Gastroesophageal sphincter (tissue), 4 donors: ENCODE results near the gene FKBP14. TPM values are rescaled to one million over a fixed set of nuclear protein-coding genes. Genes with fewer than 3 reads are reported as not detected.

Source experiments
- ATAC-seq: fragments of 150-250 bp; one replicate; pipeline ENCODE4 v1.9.1; 2016; ENCODE audit warnings: mild to moderate bottlenecking, moderate library complexity
- H3K27ac ChIP-seq, 4 donors: fragments of 200-600 bp; sonication (generic) in 3 of 4; 1 replicate in 3 of 4; 2 replicates in 1 of 4; pipeline ENCODE4 v1.5.1; 2016 to 2019
- H3K27me3 ChIP-seq: fragments of 200-600 bp; sonication (generic); one replicate; pipeline ENCODE4 v1.5.1; 2019
- H3K36me3 ChIP-seq, 2 donors: fragments of 200-600 bp; sonication (generic); one replicate each; pipeline ENCODE4 v1.5.1; 2019; ENCODE audit warnings: control low read depth in 1 of 2
- H3K4me1 ChIP-seq, 3 donors: fragments of 200-600 bp; sonication (generic); 1 replicate in 2 of 3; 2 replicates in 1 of 3; pipeline ENCODE4 v1.5.1; 2016 to 2019; ENCODE audit warnings: control low read depth in 2 of 3
- H3K4me3 ChIP-seq, 2 donors: fragments of 200-600 bp; sonication (generic); one replicate each; pipeline ENCODE4 v1.5.1; 2019; ENCODE audit warnings: mild to moderate bottlenecking in 1 of 2, moderate library complexity in 1 of 2
- H3K9me3 ChIP-seq, 3 donors: fragments of 200-600 bp; sonication (generic); one replicate each; pipeline ENCODE4 v1.5.1; 2017 to 2019; ENCODE audit warnings: control low read depth in 2 of 3
- CTCF ChIP-seq, 4 experiments: fragments of 200-600 bp in 2 of 4; fragments of 450-650 bp in 2 of 4; sonication (generic) in 1 of 4; IDR thresholded peaks; one replicate each; pipeline ENCODE4 v1.5.1; 2017 to 2019; ENCODE audit warnings: antibody characterized with exemption in 4 of 4, mild to moderate bottlenecking in 2 of 4, moderate library complexity in 2 of 4
- EP300 ChIP-seq: sonication (generic); formaldehyde crosslinking; IDR thresholded peaks from one replicate; pipeline ENCODE4 v1.6.1; 2017; ENCODE audit warnings: antibody characterized with exemption, mild to moderate bottlenecking
- POLR2A ChIP-seq, 2 donors: fragments of 450-650 bp; IDR thresholded peaks; one replicate each; pipeline ENCODE4 v1.6.1; 2017; ENCODE audit warnings: antibody characterized with exemption in 2 of 2, mild to moderate bottlenecking in 2 of 2, moderate library complexity in 1 of 2
- POLR2AphosphoS5 ChIP-seq: sonication (generic); formaldehyde crosslinking; IDR thresholded peaks from one replicate; pipeline ENCODE4 v1.6.1; 2017; ENCODE audit warnings: antibody characterized with exemption
- WGBS, 2 donors: methylation state at CpG; one replicate each; pipeline ENCODE4 v1.1.5; 2018; ENCODE audit warnings: low coverage in 1 of 2; 5-methylcytosine and 5-hydroxymethylcytosine counted together
- total RNA-seq, 4 donors: library from RNA; depleted of rRNA; stranded (reverse); fragments of >200 nt; gene quantifications; one replicate each; pipeline ENCODE4 v1.1.0, GENCODE V29; 2016

Gene FKBP14
- total RNA-seq, 4 donors from 2014 or later = 7.0 to 10.7 (median 7.7) TPM

- Histone ChIP-seq H3K36me3 (no peaks in the 10 kb centered on the region), H3K27ac (no peak overlapping the region), H3K4me3 (no peak overlapping the region), H3K9me3 (no peaks in the 10 kb centered on the region), H3K4me1 (peaks cover 7 to 41% (median 18%) of the 10 kb centered on the region in 3 donors), H3K27me3 (no peaks in the 10 kb centered on the region)
- no peak for ATAC-seq
- no peak for TF ChIP-seq EP300
- no peak for TF ChIP-seq CTCF (IDR thresholded peaks at IDR 0.05)
- no peak for TF ChIP-seq POLR2AphosphoS5
- no peak for TF ChIP-seq POLR2A (IDR thresholded peaks at IDR 0.05)
- 93 to 98% methylated on average over 4 to 6 of the region's 6 CpGs for WGBS, 2 donors
Observed at GRCh38 chr7:30023524-30023923, 3.0 kb downstream of the FKBP14 start.

- peaks cover 7 to 41% (median 18%) of the 10 kb centered on the region in 3 donors for H3K4me1 ChIP-seq
- H3K27ac ChIP-seq = no peak overlapping the region
- no peak for ATAC-seq
- no peaks in the 10 kb centered on the region for H3K9me3 ChIP-seq
- no peak overlapping the region for H3K4me3 ChIP-seq
- H3K36me3 ChIP-seq = peaks cover 0 to 4% of the 10 kb centered on the region in 2 donors
- H3K27me3 ChIP-seq = no peaks in the 10 kb centered on the region
- TF ChIP-seq POLR2AphosphoS5 (no peak), POLR2A (IDR thresholded peaks at IDR 0.05) (no peak), EP300 (no peak), CTCF (IDR thresholded peaks at IDR 0.05) (no peak)
Observed at GRCh38 chr7:30022991-30023390, 3.5 kb downstream of the FKBP14 start.

DNA sequence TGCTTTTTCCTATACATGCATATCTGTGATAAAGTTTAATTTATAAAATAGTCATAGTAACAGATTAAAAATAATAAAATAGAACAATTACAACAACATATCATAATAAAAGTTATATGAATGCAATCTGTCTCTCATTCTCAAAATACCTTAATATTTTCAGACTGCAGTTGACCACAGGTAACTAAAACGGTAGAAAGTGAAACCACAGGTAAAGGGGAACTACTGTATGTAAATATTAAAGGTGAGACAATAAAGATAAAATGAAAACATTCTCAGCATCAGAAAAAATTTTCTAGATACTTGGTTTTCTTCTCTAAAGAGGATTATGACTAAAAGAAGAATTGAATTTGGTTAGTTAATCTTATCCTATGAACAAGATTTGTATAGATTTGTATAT is 6.0 kb downstream of the FKBP14 start:
- Histone ChIP-seq H3K9me3 (no peaks in the 10 kb centered on the region), H3K36me3 (peaks cover 0 to 23% of the 10 kb centered on the region in 2 donors), H3K4me1 (peaks cover 4 to 26% (median 9%) of the 10 kb centered on the region in 3 donors), H3K27me3 (no peaks in the 10 kb centered on the region), H3K27ac (no peak overlapping the region), H3K4me3 (no peak overlapping the region)
- WGBS, 2 donors = 70 to 100% methylated on average over 1 of the region's 1 CpG
- TF ChIP-seq POLR2A (IDR thresholded peaks at IDR 0.05) = no peak
- no peak for TF ChIP-seq POLR2AphosphoS5
- no peak for TF ChIP-seq EP300
- no peak for TF ChIP-seq CTCF (IDR thresholded peaks at IDR 0.05)
- no peak for ATAC-seq

DNA sequence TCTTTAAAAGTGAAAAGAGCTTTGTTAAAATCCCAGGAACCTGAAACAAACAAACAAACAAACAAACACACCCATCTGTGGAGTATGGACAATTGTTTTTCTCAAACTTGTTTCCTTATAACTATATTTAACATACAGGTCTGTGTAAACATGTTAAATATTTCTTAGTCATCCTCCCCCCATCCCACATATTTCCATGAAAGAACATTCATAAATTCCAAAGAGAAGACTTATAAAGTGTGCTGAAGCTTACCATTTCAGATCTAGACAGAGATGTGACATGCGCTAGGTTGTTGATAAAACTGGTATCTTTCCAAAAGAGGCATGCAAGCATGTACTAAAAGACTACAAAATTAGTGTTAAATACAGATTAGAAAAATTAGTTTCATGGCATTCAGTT is 6.5 kb downstream of the FKBP14 start:
- Histone ChIP-seq H3K4me1 (peaks cover 0 to 20% (median 4%) of the 10 kb centered on the region in 3 donors), H3K9me3 (no peaks in the 10 kb centered on the region), H3K36me3 (peaks cover 0 to 28% of the 10 kb centered on the region in 2 donors), H3K27me3 (no peaks in the 10 kb centered on the region), H3K4me3 (no peak overlapping the region), H3K27ac (no peak overlapping the region)
- 94 to 100% methylated on average over 1 of the region's 1 CpG for WGBS, 2 donors
- no peak for ATAC-seq
- TF ChIP-seq POLR2AphosphoS5 (no peak), EP300 (no peak), POLR2A (IDR thresholded peaks at IDR 0.05) (no peak), CTCF (IDR thresholded peaks at IDR 0.05) (no peak)

- Histone ChIP-seq H3K27ac (no peak overlapping the region), H3K9me3 (no peaks in the 10 kb centered on the region), H3K36me3 (peaks cover 0 to 34% of the 10 kb centered on the region in 2 donors), H3K4me1 (peaks cover 0 to 14% (median 1%) of the 10 kb centered on the region in 3 donors), H3K4me3 (no peak overlapping the region), H3K27me3 (no peaks in the 10 kb centered on the region)
- ATAC-seq = no peak
- TF ChIP-seq POLR2AphosphoS5 (no peak), POLR2A (IDR thresholded peaks at IDR 0.05) (no peak), EP300 (no peak)
- WGBS, 2 donors = 80 to 83% methylated on average over 1 of the region's 1 CpG
Observed at GRCh38 chr7:30019387-30019786, 7.1 kb downstream of the FKBP14 start.
